A204.1 (cell line): ENCODE results near the gene ARHGAP27.
"Not testable (repeated sequence)": the region's sequence is repeated elsewhere in the genome, so short reads cannot be mapped to it uniquely, and the experiment has no call there.

ENCODE experiments used
- FAIRE-seq: peaks from 2 replicates; lab custom pipeline; 2012; peaks lifted over from hg19 to GRCh38; lab: Jason Lieb, UNC

ARHGAP27 gene

DNA sequence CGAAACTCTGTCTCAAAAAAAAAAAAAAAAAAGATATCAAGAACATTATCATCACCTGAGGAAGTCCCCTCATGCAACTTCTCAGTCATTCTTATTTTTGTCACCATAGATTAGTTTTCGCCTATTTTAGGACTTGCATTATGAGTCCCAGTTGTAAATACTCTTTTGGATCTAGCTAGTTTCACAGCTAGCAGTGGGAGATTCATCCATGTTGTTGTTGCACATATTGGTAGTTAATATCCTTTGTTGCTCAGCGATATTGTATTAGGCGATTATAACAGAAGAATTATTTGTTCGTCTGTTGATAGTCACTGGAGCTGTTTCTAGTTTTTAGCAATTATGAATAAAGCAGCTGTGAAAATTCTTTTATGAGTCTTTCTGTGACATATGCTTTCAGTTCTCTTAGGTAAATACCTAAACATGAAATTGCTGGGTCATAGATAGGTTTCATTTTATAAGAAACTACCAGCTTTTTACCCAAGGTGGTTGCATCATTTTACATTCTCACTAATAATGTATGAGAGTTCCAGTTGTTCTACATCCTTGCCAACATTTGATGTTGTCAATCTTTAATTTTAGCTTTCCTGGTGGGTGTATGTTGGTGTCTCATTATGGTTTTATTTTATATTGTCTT, 75.2 kb downstream of the ARHGAP27 start:
- no peak for FAIRE-seq

GRCh38 chr17:45355087-45355486, 77.6 kb downstream of the ARHGAP27 start:
- no peak for FAIRE-seq

- FAIRE-seq: no peak
Observed at GRCh38 chr17:45353043-45353442, 79.6 kb downstream of the ARHGAP27 start.

GRCh38 chr17:45351831-45352230, 80.8 kb downstream of the ARHGAP27 start:
- no peak for FAIRE-seq

GRCh38 chr17:45347444-45347843, 85.2 kb downstream of the ARHGAP27 start:
- no peak for FAIRE-seq

DNA sequence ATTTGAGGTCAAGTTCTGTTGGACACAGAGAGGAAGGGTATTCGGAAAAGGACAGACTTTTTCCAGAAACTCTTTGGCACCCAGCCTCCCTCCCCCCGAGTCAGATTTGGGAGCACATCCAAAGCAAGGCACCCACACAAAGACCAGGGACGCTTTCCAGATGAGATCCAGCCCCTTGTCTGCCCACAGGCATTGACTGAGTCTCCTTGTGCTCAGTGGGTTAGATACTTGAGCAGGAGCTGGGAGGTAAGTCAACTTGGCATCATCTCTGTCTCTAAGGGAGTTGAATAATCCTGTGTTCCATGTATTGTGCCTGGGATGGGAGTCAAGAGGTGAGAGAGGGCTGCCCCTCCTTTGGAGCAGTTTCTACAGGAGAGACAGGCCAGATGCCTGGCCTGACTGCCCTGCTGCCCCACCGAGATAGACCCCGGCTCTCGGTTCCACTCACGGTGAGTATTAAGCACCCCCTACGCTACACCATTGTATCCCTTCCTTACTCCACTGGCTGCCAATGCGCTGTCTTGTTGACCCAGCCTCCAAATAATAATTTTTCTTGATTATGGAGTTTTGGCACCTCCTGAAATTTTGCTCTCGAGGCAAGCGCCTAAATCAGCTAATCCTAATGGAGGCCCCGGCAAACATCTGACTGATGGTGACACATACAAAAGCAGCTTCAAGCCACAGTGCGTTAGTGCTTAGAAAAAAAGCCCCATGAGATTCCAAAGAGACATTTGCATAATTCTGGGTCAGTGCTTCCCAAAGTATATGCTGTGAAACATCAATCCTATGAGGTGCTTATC, 86.3 kb downstream of the ARHGAP27 start:
- no peak for FAIRE-seq

GRCh38 chr17:45345554-45346215, 87.0 kb downstream of the ARHGAP27 start:
- FAIRE-seq: no peak

GRCh38 chr17:45345246-45345553, 87.5 kb downstream of the ARHGAP27 start:
- FAIRE-seq: no peak

- FAIRE-seq: not testable (repeated sequence)
Observed at GRCh38 chr17:45343967-45344664, 88.6 kb downstream of the ARHGAP27 start.
